Esophagus squamous epithelium (tissue), 4 donors: ENCODE data around the gene TEX19.
"Not testable (repeated sequence)": the region's sequence is repeated elsewhere in the genome, so short reads cannot be mapped to it uniquely, and the experiment has no call there.

Source experiments
- CTCF ChIP-seq, 6 experiments: fragments of 450-650 bp in 4 of 6; fragments of 200-600 bp in 2 of 6; sonication (generic) in 2 of 6; IDR thresholded peaks; one replicate each; pipeline ENCODE4 v1.5.1; 2016 to 2019; ENCODE audit warnings: antibody characterized with exemption in 6 of 6, mild to moderate bottlenecking in 4 of 6, moderate library complexity in 4 of 6
- POLR2A ChIP-seq, 4 donors: fragments of 450-650 bp; IDR thresholded peaks; one replicate each; pipeline ENCODE4 v1.6.1; 2017; ENCODE audit warnings: antibody characterized with exemption in 4 of 4, mild to moderate bottlenecking in 4 of 4, moderate library complexity in 3 of 4

- not testable (repeated sequence) for TF ChIP-seq CTCF, POLR2A (IDR thresholded peaks at IDR 0.05)
Observed at GRCh38 chr17:82347994-82348393, 11.1 kb upstream of the TEX19 start.
